H54 (cell line): ENCODE measurements around the gene CFAP410.
"Not testable (repeated sequence)": the region's sequence is repeated elsewhere in the genome, so short reads cannot be mapped to it uniquely, and the experiment has no call there.

Experiments
- DNase-seq: peaks from one replicate; pipeline ENCODE4 v3.0.0; 2011; ENCODE audit warnings: low spot score, mixed read lengths; ENCODE audit not compliant: insufficient read length
- FAIRE-seq: peaks from 3 replicates; lab custom pipeline; 2011; peaks lifted over from hg19 to GRCh38; lab: Jason Lieb, UNC
- POLR2A ChIP-seq: IDR thresholded peaks from 2 replicates; pipeline ENCODE4 v1.6.1; 2011; ENCODE audit warnings: low read depth, mild to moderate bottlenecking, low read length

CFAP410 gene

DNA sequence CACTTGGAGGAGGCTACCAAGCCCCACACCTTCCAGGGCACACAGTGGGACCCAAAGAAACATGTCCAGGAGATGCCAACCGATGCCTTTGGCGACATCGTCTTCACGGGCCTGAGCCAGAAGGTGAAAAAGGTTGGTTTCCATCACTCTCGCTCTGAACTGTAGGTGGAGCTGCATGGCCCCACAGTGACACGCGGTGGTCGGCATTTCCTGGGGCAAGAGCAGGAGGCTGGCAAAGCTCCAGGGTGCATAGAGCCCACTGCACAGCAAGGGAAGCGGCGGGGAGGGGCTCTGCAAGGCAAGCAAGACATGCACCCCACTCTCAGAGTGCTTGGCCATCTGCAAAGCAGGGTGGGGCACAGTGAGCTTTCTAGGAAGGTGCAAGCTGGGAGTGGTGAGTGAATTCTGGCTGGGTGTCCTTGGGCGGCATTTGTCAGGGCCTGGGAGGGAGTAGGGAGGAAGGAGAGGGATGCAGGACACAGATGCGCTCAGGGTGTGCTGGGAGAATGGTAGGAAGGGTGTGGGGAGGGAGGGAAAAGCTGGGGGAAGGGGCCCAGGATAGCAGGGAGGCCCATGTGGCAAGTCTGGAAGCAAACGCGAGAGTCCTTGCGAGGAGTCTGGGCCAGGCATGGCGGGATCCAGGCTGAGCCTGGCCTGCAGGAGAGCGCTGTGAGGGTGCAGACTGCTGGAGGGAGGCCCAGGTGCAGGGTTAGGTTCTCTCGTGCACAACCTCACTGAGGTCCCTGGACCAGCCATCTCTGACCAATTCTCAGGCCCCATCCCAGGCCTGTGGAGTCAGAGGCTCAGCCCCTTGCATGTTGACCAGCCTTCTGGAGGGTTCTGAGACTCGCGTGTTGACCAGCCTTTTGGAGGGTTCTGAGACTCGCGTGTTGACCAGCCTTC lies 25.2 kb upstream of the CFAP410 start:
- DNase-seq (no peak), FAIRE-seq (no peak)

GRCh38 chr21:44363278-44363677 lies 24.1 kb upstream of the CFAP410 start:
- FAIRE-seq (no peak), DNase-seq (no peak)
- TF ChIP-seq POLR2A: no peak

More for the DNA sequence above, 25.2 kb upstream of the CFAP410 start:
- no peak for TF ChIP-seq POLR2A

GRCh38 chr21:44361903-44362302 lies 22.7 kb upstream of the CFAP410 start:
- not testable (repeated sequence) for DNase-seq, FAIRE-seq

GRCh38 chr21:44360159-44360558 lies 21.0 kb upstream of the CFAP410 start:
- DNase-seq (no peak), FAIRE-seq (no peak)
- no peak for TF ChIP-seq POLR2A

- no peak for DNase-seq
- TF ChIP-seq POLR2A: no peak
- no peak for FAIRE-seq
These were observed 20.2 kb upstream of the CFAP410 start for GRCh38 chr21:44359396-44359795.

DNA sequence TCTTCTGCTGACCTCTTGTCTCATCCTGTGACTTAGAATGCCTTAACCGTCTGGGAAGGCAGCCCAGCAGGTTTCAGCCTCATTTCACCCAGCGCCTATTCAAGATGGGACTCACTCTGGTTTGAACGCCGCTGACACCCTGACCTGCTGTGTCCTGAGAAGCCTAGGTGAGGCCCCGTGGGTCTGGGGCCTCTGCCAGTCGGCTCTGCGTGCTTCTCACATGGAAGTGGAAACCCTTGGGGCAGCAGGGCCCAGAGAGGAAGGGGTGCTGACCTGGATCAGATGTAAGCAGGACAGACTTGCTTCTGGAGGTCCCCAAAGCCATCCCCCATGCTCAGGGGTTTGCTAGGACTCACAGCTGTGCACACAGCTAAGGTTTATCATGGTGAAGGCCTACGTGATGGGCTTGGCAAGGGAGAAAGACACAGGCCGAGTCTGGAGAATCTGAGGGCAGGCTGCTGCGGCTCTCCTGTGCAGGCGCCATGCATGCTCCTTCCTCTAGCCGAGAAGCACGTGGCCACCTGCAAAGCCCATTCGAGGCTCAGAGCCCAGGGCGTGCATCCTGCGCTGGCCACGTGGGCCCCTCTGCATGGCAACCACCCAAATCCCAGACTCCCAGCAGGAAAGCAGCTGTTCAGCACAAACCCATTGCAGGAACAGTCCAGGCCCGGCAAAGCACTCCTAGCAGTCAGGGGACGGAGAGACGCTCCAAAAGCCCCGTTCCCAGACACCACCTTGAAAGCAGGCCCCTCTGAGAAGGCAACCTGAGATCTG lies 18.1 kb upstream of the CFAP410 start:
- DNase-seq (no peak), FAIRE-seq (no peak)
- TF ChIP-seq POLR2A: no peak

GRCh38 chr21:44356636-44357035 lies 17.4 kb upstream of the CFAP410 start:
- no peak for TF ChIP-seq POLR2A
- no peak for DNase-seq
- no peak for FAIRE-seq

DNA sequence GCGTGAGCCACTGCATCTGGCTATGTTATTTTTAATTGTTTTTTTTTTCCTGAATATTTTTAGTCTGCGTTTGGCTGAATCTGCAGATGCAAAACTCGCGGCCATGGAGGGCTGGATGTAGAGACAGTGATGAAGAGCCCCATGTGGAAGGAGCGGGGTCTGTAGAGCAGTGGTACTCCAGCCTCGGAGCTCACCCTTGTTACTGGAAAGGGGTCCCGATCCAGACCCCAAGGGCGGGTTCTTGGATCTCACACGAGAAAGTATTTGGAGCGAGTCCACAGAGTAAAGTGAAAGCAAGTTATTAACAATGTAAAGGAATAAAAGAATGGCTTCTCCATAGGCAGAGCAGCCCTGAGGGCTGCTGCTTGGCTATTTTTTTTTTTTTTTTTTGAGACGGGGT lies 17.0 kb upstream of the CFAP410 start:
- FAIRE-seq (no peak), DNase-seq (no peak)
- TF ChIP-seq POLR2A: no peak

GRCh38 chr21:44354775-44355771 lies 15.9 kb upstream of the CFAP410 start:
- no peak for DNase-seq
- TF ChIP-seq POLR2A: no peak
- no peak for FAIRE-seq

- TF ChIP-seq POLR2A: no peak
- FAIRE-seq (no peak), DNase-seq (no peak)
These were observed 14.8 kb upstream of the CFAP410 start for GRCh38 chr21:44354001-44354405.

DNA sequence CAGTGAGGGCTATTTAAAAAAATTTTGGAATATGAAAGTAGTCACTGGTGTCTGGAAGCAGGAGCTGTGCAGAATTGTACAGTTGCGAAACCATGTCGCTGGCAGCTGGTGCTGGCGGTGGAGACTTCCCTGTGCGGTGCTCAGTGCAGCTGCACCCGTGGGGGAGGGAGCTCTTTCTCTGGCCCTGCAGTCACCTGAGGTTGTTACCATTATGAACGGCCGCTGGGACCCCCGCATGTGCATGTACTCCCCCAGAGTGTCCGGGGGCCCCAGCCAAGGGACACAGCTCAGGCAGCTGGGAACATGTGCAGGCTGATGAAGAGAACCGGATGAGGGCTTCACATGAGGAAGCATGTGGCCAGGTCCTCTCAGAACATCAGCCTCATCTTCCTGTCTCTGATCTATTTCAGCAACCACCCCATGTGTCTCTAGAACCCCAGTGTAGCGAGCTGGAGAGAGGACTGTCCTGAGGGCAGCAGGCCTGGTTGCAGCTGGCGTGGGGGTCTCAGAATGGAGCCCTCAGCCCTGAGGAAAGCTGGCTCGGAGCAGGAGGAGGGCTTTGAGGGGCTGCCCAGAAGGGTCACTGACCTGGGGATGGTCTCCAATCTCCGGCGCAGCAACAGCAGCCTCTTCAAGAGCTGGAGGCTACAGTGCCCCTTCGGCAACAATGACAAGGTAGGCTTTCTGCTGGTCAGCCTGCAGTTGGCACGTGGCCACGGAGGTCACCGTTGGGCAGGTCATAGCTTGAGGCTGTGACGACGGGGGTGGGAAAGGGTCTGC lies 14.2 kb upstream of the CFAP410 start, which contains the start of gene TRPM2:
Gene TRPM2 (plus strand): TSS at position 431 of the 780 bp plus-strand sequence. CDS start 80 bp downstream, at position 511.
- DNase-seq (no peak), FAIRE-seq (no peak)
- no peak for TF ChIP-seq POLR2A

DNA sequence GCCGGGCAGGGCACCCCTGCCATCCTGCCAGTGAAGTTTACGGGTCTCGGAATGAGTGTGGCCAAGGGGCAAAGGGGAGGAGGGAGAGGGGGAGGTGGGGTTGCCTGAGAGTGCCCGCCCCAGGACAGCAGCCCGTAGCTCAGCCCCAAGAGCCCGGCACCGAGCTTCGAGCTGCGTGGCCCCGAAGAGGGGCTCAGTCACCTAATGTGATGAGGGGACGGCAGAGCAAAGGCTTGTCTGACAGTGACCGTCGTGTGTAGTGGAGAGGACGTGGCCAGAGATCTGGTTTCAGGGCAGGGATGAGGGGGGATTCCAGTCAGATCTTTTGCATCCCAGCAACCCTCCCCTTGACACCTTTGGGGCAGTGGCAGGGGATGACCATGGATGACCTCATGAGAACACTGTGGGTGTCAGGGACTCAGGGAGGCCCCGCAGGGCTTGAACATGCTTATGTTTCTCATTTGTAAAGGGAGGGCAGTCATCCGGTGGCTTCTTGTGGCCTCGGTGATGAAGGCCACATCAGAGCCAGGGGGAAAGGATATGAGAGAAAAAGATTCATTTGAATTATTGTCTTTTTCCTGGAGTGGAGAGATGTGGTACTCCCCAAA lies 13.2 kb upstream of the CFAP410 start:
- FAIRE-seq (no peak), DNase-seq (no peak)
- no peak for TF ChIP-seq POLR2A
